Testis (tissue), 2 donors: ENCODE results near the gene CD151.

Experiments used
- POLR2A ChIP-seq: fragments of 450-650 bp; IDR thresholded peaks from one replicate; pipeline ENCODE4 v1.6.1; 2017; ENCODE audit warnings: antibody characterized with exemption, mild to moderate bottlenecking, moderate library complexity
- TF ChIP-seq, protein P1 (sequence below), 3 experiments: fragments of 450-650 bp in 2 of 3; fragments of 200-600 bp in 1 of 3; sonication (generic) in 1 of 3; IDR thresholded peaks; one replicate each; pipeline ENCODE4 v1.5.1; 2016 to 2019; ENCODE audit warnings: antibody characterized with exemption in 3 of 3, mild to moderate bottlenecking in 2 of 3, moderate library complexity in 1 of 3

DNA sequence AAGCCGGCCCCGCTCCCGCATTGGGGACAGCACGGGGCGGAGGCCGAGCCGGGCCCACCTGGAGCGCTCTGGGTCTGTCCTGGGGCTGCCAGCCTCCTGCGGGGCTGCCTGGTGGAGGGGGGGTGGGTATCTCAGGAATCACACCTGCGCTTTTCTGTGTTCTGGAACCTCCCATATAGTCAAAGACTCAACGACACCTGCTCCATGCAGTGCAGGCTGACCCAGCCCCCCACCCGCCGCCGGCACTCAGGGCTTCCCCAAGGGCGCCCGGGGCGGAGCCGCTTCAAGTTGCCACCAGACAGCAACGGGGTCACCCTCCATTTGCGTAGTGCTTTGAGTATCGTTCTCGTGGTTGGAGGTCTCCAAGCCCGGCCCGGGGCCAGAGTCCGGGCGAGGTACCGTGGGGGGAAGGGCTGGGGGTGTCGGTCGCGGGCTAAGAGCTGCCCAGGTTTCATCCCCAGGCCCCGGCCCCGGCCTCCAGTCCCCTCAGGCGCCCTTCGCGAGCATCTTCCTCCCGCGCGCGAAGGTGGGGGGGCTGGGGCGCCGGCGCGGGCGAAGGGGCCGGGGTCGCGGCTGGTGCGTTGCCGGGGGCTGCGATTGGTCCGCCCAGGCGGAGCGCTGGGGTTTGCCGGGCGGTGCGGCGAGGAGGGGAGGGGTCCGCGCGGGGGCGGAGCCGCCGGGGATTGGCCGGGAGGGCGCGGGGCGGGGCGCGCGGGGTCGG, 16.5 kb downstream of the CD151 start:
- TF ChIP-seq, protein P1, sequence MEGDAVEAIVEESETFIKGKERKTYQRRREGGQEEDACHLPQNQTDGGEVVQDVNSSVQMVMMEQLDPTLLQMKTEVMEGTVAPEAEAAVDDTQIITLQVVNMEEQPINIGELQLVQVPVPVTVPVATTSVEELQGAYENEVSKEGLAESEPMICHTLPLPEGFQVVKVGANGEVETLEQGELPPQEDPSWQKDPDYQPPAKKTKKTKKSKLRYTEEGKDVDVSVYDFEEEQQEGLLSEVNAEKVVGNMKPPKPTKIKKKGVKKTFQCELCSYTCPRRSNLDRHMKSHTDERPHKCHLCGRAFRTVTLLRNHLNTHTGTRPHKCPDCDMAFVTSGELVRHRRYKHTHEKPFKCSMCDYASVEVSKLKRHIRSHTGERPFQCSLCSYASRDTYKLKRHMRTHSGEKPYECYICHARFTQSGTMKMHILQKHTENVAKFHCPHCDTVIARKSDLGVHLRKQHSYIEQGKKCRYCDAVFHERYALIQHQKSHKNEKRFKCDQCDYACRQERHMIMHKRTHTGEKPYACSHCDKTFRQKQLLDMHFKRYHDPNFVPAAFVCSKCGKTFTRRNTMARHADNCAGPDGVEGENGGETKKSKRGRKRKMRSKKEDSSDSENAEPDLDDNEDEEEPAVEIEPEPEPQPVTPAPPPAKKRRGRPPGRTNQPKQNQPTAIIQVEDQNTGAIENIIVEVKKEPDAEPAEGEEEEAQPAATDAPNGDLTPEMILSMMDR (IDR thresholded peaks at IDR 0.05) = no peak
- TF ChIP-seq POLR2A = no peak
